ENCODE measurements around the gene SULF2. TPM values are rescaled to one million over a fixed set of nuclear protein-coding genes. Genes with fewer than 3 reads are reported as not detected.

SULF2 gene
- total and polyA plus RNA-seq, 2 donors (not counting 1 experiment from before 2014, with no cell fraction given) = 1.2 to 1.7 TPM

- intact Hi-C loops (cut with micrococcal nuclease) = no loop called here
- 92% methylated on average over 8 of the region's 8 CpGs for WGBS (ENCODE audit: insufficient coverage)
- Histone ChIP-seq H3K4me1 (ENCODE audit: control insufficient read depth in 2 of 2, insufficient read depth in 2 of 2, low read length in 2 of 2) (no peaks in the 10 kb centered on the region), H3K27ac (ENCODE audit: low read length in 2 of 2) (no peak overlapping the region), H3K9ac (ENCODE audit: low read length) (no peak overlapping the region), H2AFZ (ENCODE audit: insufficient read depth, low read depth, low read length, poor library complexity, severe bottlenecking) (no peak overlapping the region), H3K27me3 (replicated peaks in 1 of 4; ENCODE audit: control extremely low read depth in 1 of 4, control insufficient read depth in 3 of 4, insufficient read depth in 4 of 4, low read length in 3 of 4) (peaks cover 0 to 16% (median 3%) of the 10 kb centered on the region in 4 experiments), H3K79me2 (ENCODE audit: control insufficient read depth, insufficient read depth, low read length) (no peaks in the 10 kb centered on the region), H3K4me3 (ENCODE audit: control extremely low read depth in 1 of 5, extremely low read depth in 1 of 5, insufficient read depth in 1 of 5, low read depth in 2 of 5, low read length in 4 of 5) (no peak overlapping the region), H3K9me3 (ENCODE audit: control extremely low read depth in 1 of 3, control insufficient read depth in 2 of 3, insufficient read depth in 1 of 3, low read length in 2 of 3) (peaks cover 0 to 3% (median 0%) of the 10 kb centered on the region in 3 donors), H3K4me2 (replicated peaks; ENCODE audit: low read depth, low read length, poor library complexity, severe bottlenecking) (no peak overlapping the region), H4K20me1 (ENCODE audit: control insufficient read depth, insufficient read depth, low read length, poor library complexity, severe bottlenecking) (no peaks in the 10 kb centered on the region), H3K36me3 (replicated peaks in 1 of 2; ENCODE audit: control extremely low read depth in 1 of 2, control insufficient read depth in 1 of 2, extremely low read depth in 1 of 2, insufficient read depth in 2 of 2, low read length in 1 of 2) (no peaks in the 10 kb centered on the region)
- no peak for DNase-seq
- Mint-ChIP-seq H3K27ac (no peak overlapping the region), H3K27me3 (peaks cover 53% of the 10 kb centered on the region), H3K4me3 (no peak overlapping the region), H3K4me1 (no peaks in the 10 kb centered on the region), H3K9me3 (ENCODE audit: insufficient read depth) (no peaks in the 10 kb centered on the region)
- TF ChIP-seq CTCF (IDR thresholded peaks at IDR 0.05) (no peak), EZH2 (IDR thresholded peaks at IDR 0.05; ENCODE audit: borderline replicate concordance, insufficient read depth, low read depth, low read length, poor library complexity, severe bottlenecking) (no peak)
- POLR2A ChIA-PET = interaction anchor here (0.7 kb wide), 1 partner anchor 262 kb away, joined by 3 read pairs; no protein-coding TSS in a partner anchor
- no peak for ATAC-seq (ENCODE audit: low read depth)
- CTCF ChIA-PET = no interaction called here
Measured at GRCh38 chr20:47764154-47764733, 21.0 kb downstream of the SULF2 start.

GRCh38 chr20:47762699-47763268 lies 22.5 kb downstream of the SULF2 start:
- 86% methylated on average over 12 of the region's 13 CpGs for WGBS (ENCODE audit: insufficient coverage)
- Histone ChIP-seq H3K79me2 (ENCODE audit: control insufficient read depth, insufficient read depth, low read length) (no peaks in the 10 kb centered on the region), H4K20me1 (ENCODE audit: control insufficient read depth, insufficient read depth, low read length, poor library complexity, severe bottlenecking) (no peaks in the 10 kb centered on the region), H3K27me3 (replicated peaks in 1 of 4; ENCODE audit: control extremely low read depth in 1 of 4, control insufficient read depth in 3 of 4, insufficient read depth in 4 of 4, low read length in 3 of 4) (peaks cover 0 to 16% (median 3%) of the 10 kb centered on the region in 4 experiments), H3K9me3 (ENCODE audit: control extremely low read depth in 1 of 3, control insufficient read depth in 2 of 3, insufficient read depth in 1 of 3, low read length in 2 of 3) (peaks cover 0 to 3% (median 0%) of the 10 kb centered on the region in 3 donors), H3K27ac (ENCODE audit: low read length in 2 of 2) (no peak overlapping the region), H3K4me1 (ENCODE audit: control insufficient read depth in 2 of 2, insufficient read depth in 2 of 2, low read length in 2 of 2) (no peaks in the 10 kb centered on the region), H3K4me3 (ENCODE audit: control extremely low read depth in 1 of 5, extremely low read depth in 1 of 5, insufficient read depth in 1 of 5, low read depth in 2 of 5, low read length in 4 of 5) (no peak overlapping the region), H3K4me2 (replicated peaks; ENCODE audit: low read depth, low read length, poor library complexity, severe bottlenecking) (no peak overlapping the region), H3K9ac (ENCODE audit: low read length) (no peak overlapping the region), H3K36me3 (replicated peaks in 1 of 2; ENCODE audit: control extremely low read depth in 1 of 2, control insufficient read depth in 1 of 2, extremely low read depth in 1 of 2, insufficient read depth in 2 of 2, low read length in 1 of 2) (no peaks in the 10 kb centered on the region), H2AFZ (ENCODE audit: insufficient read depth, low read depth, low read length, poor library complexity, severe bottlenecking) (no peak overlapping the region)
- ATAC-seq (ENCODE audit: low read depth) = no peak
- intact Hi-C loops (cut with micrococcal nuclease) = no loop called here
- ChIA-PET CTCF (no interaction called here), POLR2A (no interaction called here)
- H3K4me1 Mint-ChIP-seq = no peaks in the 10 kb centered on the region
- H3K4me3 Mint-ChIP-seq = no peak overlapping the region
- H3K27ac Mint-ChIP-seq = no peak overlapping the region
- no peaks in the 10 kb centered on the region for H3K9me3 Mint-ChIP-seq (ENCODE audit: insufficient read depth)
- no peak for DNase-seq
- no peak for TF ChIP-seq CTCF (IDR thresholded peaks at IDR 0.05)
- H3K27me3 Mint-ChIP-seq = peaks cover 59% of the 10 kb centered on the region
